AG04449 (cell line): Measurements from ENCODE around the gene SBNO2.

Source experiments
- CTCF ChIA-PET: fragments of 350-600 bp; formaldehyde crosslinking; extraction: SDS; loops from one replicate; lab custom pipeline; 2021; ENCODE audit warnings: antibody characterized with exemption; lab: Yijun Ruan, JAX
- POLR2A ChIA-PET: fragments of 400-600, 350-600 bp; formaldehyde crosslinking; extraction: SDS; loops from one replicate; lab custom pipeline; 2020; ENCODE audit warnings: antibody characterized with exemption, inconsistent platforms; lab: Yijun Ruan, JAX
- DNase-seq: peaks from one replicate; pipeline ENCODE4 v3.0.0-alpha.2; 2010; ENCODE audit warnings: low read depth, low spot score
- H3K4me3 ChIP-seq: 2 replicates; pipeline ENCODE4 v1.5.1; 2011; ENCODE audit warnings: low read depth, mild to moderate bottlenecking, control low read depth, low read length
- CTCF ChIP-seq: IDR thresholded peaks from one replicate; pipeline ENCODE4 v1.5.1; 2011; ENCODE audit warnings: mild to moderate bottlenecking, moderate library complexity, low read length, control low read depth, inconsistent platforms; ENCODE audit not compliant: insufficient read depth; ENCODE audit errors: missing control alignments

SBNO2 gene

GRCh38 chr19:1104311-1105007 is 69.6 kb downstream of the SBNO2 start:
- TF ChIP-seq CTCF: no peak
- ChIA-PET CTCF (interaction anchor here (1.0 to 4.4 kb wide), 4 partner anchors 8 to 134 kb away, joined by 3 to 30 read pairs (median 4); partner anchors contain the start of gene CBARP), POLR2A (interaction anchor here (0.7 to 3.4 kb wide), 6 partner anchors 8 to 105 kb away, joined by 3 to 41 read pairs (median 3); partner anchors contain the start of genes ABCA7 and CNN2)
- DNase-seq: no peak
- peak overlapping the region; percentile 78 for H3K4me3 ChIP-seq

GRCh38 chr19:1103708-1104310 is 70.3 kb downstream of the SBNO2 start, which contains the start of gene GPX4:
TSS of gene GPX4 (plus strand) at chr19:1103994. CDS start at chr19:1104044, 50 bp downstream.
- DNase-seq: peak; percentile 93
- POLR2A ChIA-PET: interaction anchor here (1.0 to 3.4 kb wide), 4 partner anchors 9 to 106 kb away, joined by 3 to 41 read pairs (median 9); partner anchors contain the start of gene CNN2
- no peak for TF ChIP-seq CTCF
- H3K4me3 ChIP-seq: peak within 1 kb of the TSS; percentile 78
- CTCF ChIA-PET: interaction anchor here (0.8 to 4.4 kb wide), 4 partner anchors 9 to 135 kb away, joined by 3 to 30 read pairs (median 4); partner anchors contain the start of gene CBARP

GRCh38 chr19:1103132-1103707 is 70.8 kb downstream of the SBNO2 start:
- no peak for DNase-seq
- no peak for TF ChIP-seq CTCF
- CTCF ChIA-PET: interaction anchor here (0.7 to 4.4 kb wide), 4 partner anchors 10 to 138 kb away, joined by 3 to 30 read pairs (median 7); partner anchors contain the start of gene ATP5F1D
- POLR2A ChIA-PET: interaction anchor here (0.6 to 3.4 kb wide), 7 partner anchors 10 to 166 kb away, joined by 3 to 41 read pairs (median 3); partner anchors contain the start of genes CIRBP and CNN2
- peak overlapping the region; percentile 43 for H3K4me3 ChIP-seq

- CTCF ChIA-PET: interaction anchor here (0.7 to 4.4 kb wide), 5 partner anchors 10 to 139 kb away, joined by 3 to 30 read pairs (median 3); partner anchors contain the start of gene ATP5F1D
- no peak for TF ChIP-seq CTCF
- H3K4me3 ChIP-seq: peak overlapping the region; percentile 32
- POLR2A ChIA-PET: interaction anchor here (0.6 to 3.4 kb wide), 9 partner anchors 9 to 167 kb away, joined by 3 to 41 read pairs (median 3); partner anchors contain the start of genes CBARP, CIRBP and CNN2
- peak; percentile 98 for DNase-seq
Observed at GRCh38 chr19:1102407-1103131, 71.5 kb downstream of the SBNO2 start.

- DNase-seq: no peak
- ChIA-PET CTCF (interaction anchor here (1.0 to 4.4 kb wide), 6 partner anchors 12 to 143 kb away, joined by 3 to 30 read pairs (median 4); partner anchors contain the start of gene ATP5F1D), POLR2A (interaction anchor here (1.0 to 1.1 kb wide), 2 partner anchors 75 to 168 kb away, joined by 3 to 4 read pairs; partner anchors contain the start of genes CIRBP and CNN2)
- no peak overlapping the region for H3K4me3 ChIP-seq
- TF ChIP-seq CTCF: no peak
Observed at GRCh38 chr19:1101337-1101698, 72.8 kb downstream of the SBNO2 start.
